Forelimb muscle (tissue), 1 donor: Measurements from ENCODE around the gene DHRS12. TPM values are rescaled to one million over a fixed set of nuclear protein-coding genes. Genes with fewer than 3 reads are reported as not detected.
"Not testable (repeated sequence)": the region's sequence is repeated elsewhere in the genome, so short reads cannot be mapped to it uniquely, and the experiment has no call there.

Source experiments
- DNase-seq: peaks from one replicate; pipeline ENCODE4 v3.0.0-alpha.2; 2013; ENCODE audit warnings: low read depth
- polyA plus RNA-seq: library from polyadenylated mRNA; unstranded; fragments of 120-200 nt; gene quantifications from one replicate; pipeline ENCODE4 v1.2.1, GENCODE V29; 2013; ENCODE audit not compliant: insufficient read length

Gene DHRS12
- polyA plus RNA-seq, 1 donor, result 14.8 TPM

DNA sequence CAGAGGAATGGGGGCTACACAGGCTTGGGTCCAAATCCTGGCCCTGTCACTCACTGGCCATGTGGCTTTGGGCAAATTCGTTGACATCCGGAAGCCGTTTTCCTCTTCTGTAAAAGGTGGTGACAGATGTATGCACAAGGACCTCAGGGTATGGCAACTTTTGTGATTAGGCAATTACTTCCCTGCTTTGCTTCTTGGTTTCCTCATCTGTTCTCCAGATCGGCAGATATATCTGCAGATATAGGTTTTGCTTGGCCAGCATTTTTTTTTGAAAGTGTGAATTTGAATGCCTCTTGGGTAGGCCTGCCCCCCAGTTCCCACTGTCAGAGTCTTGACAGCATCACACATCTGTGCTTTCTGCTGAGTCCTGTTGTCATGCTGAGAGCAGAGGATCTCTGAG is 23.3 kb upstream of the DHRS12 start:
- DNase-seq, result no peak

DNA sequence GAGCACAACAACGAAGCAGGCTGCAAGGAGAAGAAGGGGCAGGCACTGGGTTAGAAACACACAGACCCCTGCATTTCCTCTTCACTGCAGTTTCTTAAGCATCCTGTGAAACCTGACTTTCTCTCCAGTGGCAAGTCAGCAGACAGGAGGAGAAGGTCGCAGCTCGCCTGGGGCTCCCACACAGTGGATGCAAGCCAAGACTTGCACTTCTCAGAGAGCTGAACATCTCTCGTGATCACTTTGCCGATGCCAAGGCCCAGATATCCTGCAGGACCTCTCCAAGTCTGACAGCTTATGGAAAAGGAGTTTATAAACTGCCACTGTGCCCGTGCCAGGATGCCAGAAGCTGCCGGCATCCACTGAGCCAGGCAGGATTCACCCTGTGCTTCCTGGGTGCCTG is 22.6 kb upstream of the DHRS12 start:
- DNase-seq, result no peak

DNA sequence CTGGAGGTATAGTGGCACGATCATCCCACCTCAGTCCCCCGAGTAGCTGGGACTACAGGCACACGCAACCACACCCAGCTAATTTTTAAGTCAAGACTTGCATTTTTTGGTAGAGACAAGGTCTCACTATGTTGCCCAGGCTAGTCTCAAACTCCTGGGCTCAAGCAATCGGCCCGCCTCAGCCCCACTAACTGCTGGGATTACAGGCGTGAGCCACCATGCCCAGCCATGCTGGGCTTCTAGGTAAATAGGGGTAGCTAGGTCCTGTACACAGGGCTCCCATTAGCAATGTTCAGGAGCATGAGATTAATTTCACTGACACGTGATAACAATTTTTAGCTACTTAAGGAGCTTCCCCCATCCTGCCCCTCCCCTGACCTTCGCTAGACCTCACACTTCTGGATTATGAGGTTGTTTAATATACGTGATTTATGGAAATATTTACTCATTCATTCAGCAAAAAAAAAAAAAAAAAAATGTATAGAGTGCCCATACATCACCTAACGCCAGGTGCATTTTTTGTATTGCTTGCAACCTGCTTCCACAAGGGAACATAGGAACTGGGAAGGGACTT is 21.8 kb upstream of the DHRS12 start:
- DNase-seq, result no peak

DNA sequence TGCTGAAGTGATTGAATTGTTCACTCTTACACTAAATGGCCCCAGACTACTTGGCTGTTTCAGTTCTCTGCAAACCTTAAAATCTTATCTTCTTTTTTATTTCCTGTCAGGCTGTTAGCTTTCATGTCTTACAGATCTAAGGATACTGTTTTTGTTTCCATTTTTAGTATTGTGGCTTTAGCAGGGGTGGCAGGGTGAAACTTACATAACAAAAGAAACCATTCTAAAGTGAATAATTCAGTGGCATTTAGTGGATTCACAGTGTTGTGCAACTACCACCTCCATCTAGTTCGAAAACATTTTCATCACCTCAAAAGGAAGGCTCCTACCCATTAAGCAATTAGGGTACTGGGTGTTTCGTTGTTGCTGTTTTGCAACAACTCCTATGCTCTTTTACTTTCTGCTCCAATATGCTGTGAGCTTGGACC is 21.2 kb upstream of the DHRS12 start:
- no peak for DNase-seq

DNA sequence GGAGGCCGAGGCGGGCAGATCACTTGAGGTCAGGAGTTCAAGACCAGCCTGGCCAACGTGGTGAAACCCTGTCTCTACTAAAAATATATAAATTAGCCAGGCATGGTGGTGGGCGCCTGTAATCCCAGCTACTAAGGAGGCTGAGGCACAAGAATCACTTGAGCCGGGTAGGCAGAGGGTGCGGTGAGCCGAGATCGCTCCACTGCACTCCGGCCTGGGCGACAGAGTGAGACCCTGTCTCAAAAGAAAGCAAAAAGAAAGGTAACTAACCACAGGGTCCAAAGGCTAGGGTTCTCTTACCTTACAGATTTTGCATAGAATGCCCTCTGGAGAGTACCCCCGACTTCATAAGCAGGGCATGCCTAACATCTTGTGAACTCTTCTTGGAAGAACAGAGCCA is 20.7 kb upstream of the DHRS12 start:
- DNase-seq, result not testable (repeated sequence)

DNA sequence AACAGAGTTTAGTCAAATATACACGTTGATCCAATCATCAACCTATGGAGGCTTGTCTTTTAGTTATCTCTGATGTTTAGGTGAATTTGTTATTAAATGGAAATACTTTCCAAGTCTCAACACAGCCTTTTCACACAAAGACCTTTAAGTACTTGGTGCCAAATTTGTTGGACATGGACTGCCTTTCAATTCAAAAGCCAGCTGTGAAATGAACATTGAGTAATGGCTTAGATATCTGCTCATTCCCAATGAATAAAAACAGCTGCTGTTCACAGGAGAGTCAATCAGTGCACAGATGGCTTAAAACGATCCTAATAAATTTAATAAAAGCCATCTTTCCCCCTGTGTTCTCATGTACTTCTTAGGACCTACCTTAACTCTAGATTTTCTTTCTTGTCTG is 19.9 kb upstream of the DHRS12 start:
- no peak for DNase-seq

DNA sequence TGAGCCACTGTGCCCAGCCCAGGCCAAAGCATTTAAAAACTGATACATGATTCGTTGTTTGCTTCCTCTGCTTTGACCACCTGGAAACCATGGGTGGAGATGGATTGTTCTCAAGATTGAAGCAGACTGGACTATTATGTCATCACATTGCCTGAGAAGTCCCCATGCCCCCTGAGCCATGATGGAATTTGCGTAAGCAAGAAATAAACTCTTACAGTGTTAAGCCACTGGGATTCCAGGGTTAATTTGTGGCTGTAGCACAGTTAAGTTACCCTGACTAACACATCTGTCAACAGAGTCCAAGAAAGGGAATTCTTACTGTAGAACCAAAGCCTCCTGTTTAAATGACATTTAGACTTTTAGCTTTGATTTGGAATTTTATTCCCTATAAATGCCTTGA is 19.4 kb upstream of the DHRS12 start:
- no peak for DNase-seq

DNA sequence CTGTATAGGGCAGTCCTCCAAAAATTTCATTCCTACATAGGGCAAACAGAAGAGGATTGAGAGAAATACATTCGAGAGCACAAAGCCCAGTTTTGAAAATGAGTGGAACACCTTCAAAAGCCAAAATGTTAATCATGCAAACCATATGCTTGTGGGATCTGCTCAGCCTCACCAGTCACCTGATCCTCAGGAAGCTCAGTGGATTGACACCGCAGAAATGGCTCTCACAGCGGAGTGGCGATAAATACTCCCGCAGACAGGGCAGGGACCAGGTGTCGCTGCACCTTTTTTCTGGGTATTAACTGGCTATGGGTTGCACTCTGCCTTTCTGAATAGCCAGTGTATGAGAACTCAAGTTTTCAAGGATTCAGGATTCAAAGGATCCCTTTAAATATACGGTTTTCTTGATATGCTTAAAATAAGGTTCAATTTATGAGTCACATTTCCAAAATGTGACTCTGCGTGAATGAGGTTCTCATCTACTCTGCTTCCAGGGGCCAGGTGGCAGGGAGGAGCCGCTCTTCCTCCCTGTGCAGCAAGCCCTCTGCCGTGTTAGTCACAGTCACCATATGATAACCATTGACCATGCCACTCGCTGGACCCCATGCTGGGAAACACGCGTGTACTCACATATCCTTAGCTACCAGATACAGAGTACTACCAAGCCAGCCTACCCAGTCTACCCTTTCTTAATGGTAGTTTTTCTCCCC is 18.3 kb upstream of the DHRS12 start:
- DNase-seq, result no peak

DNA sequence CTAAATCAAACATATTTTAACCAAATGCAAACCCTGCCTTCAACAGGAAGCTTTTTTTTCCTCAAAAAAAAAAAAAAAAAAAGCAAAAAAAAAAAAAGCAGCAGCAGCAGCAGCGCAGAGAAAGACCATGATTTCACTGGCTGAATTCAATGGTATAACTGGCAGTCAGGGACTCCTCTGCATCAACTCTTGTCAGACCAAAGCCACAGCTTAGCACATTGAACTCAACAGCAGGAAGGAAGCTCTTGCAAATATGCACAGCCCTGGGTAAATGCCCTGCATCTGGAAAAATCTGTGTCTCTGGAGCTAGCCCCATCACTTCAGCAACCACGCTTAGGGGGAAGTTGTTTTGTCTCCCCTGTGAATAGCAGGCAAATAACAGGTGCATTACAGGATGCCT is 17.6 kb upstream of the DHRS12 start:
- no peak for DNase-seq

DNA sequence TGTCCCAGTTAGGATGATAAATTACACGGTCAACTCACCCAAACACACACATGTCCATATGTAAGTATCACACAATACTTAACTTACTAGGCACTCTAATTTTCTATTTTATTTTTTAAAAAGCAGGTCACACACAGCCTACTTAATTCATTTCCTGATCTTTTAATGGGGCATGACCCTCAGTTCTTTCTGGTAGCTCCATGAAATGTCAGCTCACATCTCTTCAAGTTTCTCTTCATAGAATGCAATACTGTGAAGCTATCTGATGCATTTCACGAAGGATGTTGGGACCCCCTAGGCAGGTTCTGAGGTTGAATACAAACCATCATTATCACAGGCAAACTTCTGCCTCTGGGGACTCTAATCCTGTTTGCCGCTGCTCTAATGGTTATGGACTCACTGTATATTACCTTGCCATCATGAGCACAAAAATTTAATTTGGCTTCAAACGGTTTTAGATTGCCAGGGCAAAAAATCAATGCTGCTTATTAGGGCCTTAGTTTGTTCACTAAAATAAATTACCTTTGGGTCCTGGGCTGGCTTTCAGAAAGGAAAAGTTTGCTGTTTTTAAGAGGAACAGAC is 16.1 kb upstream of the DHRS12 start:
- no peak for DNase-seq

DNA sequence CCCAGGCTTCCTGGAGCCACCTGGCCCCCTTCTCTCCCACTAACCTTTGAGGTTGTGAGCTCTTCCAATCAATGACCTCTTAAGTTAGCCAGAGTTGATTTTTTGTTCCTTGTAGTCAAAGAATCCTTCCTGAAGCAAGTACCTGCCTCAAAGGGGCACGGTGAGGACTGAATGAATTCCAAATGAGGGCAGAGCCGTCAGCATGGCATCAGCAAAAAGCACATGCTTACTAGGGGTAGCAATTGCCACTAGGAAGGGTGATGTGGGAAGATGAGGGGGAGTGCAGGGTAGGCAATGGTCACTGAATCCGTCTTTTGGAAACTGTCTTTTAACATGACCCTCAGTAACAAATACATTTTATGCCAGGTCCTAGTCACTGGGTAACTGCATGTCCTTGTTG is 15.6 kb upstream of the DHRS12 start:
- no peak for DNase-seq

DNA sequence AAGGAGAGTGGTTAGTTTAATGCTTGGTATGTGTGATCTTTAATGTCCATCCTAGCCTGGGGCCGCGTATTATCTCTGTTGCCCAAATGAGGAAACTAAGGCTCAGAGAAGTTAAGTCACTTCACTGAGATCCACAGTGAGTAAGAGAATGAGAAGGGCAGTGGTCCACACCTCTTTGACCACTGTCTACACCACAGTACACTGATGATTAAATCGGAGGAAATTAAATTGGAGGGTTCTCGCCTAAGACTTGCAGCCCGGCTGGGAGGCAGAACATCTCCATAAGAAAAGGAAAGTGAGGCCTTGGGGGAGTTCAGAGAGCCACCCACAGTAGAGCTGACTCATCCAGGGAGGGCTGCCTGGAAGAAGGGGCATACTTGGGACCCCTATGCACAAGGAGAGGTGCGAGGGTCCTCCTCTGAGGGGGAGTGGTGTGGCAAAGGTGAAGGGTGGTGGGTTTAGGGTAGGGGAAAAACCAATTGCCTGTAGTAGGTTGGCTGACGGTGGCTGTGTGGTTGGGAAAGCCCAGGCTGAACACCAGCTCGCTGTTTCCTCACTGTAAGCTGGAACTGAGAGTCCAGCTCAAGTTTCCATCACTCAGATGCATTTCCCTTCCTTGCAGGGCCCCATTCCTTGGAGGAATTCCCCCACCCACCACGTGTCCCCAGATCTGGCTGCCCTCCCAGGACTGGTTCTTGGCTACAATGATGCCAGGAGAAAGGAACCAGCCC is 15.0 kb upstream of the DHRS12 start:
- DNase-seq, result no peak

DNA sequence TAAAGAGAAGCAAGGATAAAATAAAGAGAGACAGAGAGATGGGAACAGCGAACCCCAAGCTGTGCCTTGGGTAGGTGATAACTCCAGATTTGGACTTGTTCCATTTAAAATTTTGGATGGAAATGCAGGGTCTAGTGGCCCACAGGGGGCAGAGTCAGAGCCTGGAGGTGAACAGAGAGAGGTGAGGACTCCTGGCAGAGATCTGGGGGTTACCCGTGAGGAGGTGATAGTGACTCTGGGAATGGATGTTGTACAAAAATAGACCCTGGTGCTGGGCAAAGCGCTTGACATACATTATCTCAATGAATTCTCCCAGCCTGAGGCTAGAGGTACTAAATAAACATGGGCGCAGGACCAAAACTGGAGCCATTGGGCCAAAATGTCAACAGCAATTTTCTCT is 14.3 kb upstream of the DHRS12 start:
- DNase-seq, result no peak

DNA sequence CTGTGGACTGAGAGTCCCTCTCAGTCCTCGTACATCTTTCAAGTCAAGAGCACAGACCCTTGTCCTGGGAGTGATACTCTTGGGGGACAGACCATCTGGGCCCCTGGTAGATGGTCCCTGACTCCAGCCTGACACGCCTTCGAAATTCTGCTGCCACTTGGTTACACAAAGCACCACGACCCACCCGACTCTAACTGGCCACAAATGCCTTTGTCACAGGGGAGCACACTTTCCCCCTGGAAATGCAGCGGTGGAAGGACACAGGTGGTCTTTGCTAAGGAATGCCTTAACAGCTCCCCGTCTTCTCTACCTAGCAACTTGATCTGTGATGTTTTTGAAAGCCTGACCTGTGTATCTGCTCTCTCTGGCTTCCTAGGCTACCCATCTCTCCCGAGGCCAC is 13.8 kb upstream of the DHRS12 start:
- no peak for DNase-seq

DNA sequence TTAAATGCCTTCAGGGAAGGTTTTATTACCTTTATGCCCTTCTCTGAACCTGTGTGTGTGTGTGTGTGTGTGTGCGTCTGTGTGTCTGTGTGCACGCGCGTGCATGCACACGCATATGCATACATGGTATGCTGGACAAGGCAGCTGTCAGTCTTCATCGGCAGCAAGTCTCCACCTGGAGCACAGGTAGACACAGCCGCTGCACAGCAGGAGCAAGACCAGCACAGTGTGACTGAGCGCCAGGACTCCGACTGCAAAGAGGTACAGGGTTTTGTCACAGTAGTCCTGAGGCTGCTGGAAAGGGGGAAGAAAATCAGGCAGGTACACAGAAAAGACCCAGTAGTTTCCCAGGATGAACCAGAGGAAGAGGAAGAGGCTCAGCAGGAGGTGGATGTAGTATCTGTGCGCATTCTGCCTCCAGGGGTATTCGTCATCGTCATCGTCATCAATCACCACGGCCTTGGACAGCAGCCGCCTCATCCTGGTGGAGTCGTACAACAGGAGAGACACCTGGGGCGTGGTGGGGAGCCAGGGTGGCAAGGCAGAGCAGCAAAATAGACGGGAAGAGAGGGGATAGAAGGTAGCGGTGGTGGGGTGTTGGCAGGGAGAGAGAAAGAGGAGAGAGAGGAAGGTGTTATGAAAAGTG is 12.8 kb upstream of the DHRS12 start:
- DNase-seq, result no peak

DNA sequence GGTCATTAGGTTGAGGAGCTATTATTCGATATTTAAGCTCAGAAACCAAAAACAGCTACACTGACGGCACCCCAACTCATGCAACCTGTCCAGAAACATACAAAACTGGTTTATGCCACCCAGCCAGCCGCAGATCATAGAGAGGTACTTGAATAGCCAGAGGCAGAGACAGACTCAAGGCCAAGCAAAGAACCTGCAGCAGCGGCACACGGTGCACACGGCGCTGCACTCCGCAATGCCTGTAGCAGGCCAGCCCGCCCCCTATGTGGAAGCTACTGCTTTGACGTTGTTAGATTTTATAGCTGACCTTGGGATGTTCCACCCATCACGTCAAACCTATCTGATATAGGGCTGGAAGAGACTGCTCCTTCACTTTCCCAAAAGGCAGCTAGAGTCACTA is 11.9 kb upstream of the DHRS12 start:
- no peak for DNase-seq

DNA sequence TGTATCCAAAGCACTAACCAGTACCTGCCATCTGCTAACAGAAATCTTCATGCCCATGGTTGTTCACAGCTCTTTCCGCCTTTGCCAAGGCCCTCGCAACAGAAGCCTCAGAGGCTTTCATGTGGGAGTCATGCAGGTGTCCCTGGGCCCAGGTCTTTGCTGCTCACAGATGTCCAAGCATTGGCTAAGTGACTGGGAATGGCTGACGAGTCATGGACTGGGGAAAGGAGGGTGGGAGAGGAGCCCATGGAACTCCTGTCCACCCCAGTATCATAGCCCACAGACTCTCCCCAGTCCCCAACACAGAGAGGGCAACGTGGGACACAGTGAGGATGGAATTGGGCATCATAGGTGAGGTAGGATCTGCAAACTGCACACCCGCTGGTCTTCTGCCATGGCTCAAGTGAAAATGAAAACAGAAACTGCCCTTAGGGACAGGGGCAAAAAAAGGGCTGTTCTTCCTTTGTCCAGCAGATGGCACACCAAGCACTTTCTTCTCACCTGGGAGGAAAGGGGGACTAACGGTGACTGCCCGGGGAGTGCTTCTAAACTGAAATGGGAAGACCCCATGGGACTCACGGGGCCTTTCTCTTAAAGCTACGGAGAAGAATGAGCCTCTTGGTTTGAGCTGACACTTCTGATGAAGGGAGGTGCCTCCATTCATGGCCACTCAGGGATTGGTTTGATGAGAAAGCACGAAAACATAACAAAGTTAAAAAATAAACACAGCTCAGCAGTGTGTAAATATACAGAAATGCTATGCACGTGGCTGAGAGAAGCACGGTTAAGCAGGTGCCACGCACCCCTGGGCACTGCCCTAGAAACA is 11.1 kb upstream of the DHRS12 start:
- DNase-seq, result no peak

DNA sequence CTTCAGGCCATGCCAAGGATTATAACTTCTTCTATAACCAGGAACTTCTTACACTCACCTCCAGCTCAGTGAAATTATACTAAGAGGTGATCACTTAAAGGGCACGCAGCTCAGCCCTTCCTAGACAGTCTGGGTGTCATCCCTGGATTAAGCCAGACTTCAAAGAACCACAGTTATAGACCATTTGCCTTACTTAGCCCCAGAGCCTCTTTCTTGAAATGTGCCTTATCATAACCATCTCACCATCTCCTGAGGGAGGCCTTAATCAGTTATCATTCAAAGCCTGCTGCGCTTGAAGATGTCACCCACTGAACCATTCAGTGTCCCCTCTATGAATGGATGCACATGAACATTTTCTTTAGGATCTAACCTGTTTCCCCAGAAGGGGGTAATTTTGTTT is 10.1 kb upstream of the DHRS12 start:
- no peak for DNase-seq

DNA sequence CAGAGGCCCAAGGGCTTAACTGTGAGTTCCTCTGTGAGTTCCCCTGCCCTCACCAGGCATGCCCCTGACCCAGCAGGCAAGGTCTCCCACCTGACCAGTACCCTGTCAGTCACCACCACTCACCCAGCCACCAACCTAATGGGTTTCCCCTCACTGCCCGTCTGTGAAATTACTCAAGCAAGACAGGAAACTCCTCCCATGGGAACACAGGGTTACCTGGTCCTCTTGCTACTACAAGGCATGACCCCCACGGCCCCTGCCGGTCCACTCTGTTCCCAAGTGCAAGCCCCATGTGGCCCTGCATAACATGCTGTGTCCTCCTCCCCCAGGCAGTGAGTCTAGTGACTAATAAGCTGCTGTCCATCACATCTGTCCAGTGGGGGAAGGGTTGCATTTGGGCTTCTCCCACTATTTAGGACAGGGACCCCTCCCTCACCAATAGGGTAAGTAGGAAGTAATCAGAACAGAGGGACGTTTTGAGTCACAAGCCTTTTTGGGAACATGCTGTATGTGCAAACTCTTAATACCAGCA is 8.0 kb upstream of the DHRS12 start:
- no peak for DNase-seq

DNA sequence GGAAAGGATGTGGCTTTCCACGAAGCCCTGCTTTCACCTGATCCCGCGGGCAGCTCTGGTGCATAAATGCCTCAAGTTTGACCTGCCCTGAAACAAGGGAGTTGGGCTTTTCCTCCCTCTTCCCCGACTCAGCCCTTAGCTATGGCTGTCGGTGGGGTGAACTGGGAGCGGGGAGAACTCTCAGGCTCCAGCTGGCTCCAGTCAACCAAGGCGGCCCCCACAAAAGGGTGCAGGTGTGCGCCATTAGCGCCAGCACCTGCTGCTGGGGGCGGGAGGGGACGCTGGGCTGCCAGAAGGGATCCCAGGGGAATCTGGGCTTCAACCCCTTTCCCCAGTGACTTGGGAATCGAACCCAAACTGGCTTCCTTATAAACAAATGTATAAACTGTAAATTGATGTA is 7.1 kb upstream of the DHRS12 start:
- no peak for DNase-seq

DNA sequence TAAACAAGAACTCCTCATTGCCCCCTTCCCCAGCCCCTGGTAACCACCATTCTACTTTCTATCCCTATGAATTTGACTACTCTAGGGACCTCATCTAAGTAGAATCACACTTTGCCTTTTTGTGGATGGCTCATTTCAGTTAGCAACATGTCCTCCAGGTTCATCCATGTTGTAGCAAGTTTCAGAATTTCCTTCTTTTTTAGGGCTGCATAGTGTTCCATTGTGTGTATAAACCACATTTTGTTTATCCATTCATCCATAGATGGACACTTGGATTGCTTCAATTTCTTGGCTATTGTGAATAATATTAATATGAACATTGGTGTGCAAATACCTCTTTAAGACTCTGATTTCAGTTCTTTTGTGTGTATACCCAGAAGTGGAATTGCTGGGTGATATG is 4.8 kb upstream of the DHRS12 start:
- no peak for DNase-seq
